ENCODE data around the gene MECP2.
"Not testable (repeated sequence)": the region's sequence is repeated elsewhere in the genome, so short reads cannot be mapped to it uniquely, and the experiment has no call there.

Gene MECP2

DNA sequence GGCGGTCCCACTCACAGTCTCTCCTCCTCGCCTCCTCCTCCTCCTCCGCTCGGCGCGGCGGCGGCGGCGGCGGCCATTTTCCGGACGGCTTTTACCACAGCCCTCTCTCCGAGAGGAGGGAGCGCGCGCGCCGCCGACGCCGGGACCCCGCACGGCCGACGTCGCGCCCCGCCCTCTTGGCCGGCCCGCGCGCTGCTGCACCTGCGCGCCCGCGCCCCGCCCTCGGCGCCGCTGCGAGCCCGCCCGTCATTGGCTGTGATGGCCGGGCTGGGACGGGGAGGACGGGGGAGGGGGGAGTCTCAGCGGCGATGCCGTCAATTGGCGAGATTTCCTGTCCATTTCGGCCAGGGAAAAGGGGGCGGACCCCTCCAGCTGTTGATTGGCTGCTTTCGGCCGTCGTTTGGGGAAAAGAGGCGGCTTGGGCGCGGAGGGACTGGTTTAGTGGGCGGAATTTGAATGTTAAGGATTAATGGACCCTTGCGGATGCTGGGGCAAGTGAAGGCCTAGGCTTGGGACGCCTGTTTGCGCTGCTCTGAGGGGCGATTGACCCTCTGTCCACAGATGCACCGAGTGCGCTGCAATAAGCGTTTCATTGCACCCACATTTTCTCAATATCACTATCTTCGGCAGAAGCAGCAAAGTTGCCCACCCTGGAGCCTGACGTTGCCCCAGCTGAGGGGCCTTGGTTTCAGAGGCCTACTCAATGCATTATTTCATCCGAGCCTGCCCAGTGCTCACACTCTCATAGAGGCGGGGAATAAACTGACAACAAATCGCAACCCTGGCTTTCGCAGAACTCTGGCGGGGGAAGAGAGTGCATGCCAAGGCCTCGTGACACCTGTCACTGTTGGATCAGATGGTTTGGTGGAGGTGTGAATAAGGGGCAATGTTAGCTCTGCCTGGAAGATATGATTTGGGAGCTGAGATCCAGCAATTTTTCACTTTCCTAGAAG is at the start of gene MECP2:
Gene MECP2 (minus strand): TSS at position 129 of the 953 bp plus-strand sequence.
- DNase-seq, result peak; percentile 84

- not testable (repeated sequence) for DNase-seq
These were observed 46.5 kb upstream of the MECP2 start, which contains the start of gene OPN1LW for GRCh38 chrX:154144010-154144409. TSS of gene OPN1LW (plus strand) at chrX:154144243. CDS start at chrX:154144284, 41 bp downstream.

- DNase-seq, result no peak
These were observed 45.6 kb upstream of the MECP2 start for GRCh38 chrX:154142950-154143745.

DNA sequence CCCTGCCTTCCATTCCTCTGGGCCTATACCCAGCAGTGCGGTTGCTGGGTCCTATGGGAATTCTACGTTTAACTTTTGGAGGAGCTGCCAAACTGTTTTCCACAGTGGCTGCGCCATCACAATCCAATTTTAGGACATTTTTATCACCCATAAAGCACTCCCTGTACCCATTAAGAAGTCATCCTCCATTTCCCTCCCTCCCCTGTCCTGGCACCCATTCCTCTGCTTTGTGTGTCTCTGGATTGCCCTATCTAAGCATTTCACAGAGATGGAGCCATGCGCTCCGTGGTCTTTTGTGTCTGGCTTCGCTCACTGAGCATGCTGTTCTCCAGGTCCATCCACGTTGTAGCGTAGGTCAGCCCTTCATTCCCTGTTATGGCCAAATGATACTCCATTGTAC is 44.9 kb upstream of the MECP2 start:
- DNase-seq, result no peak

- no peak for DNase-seq
These were observed 43.2 kb upstream of the MECP2 start for GRCh38 chrX:154140742-154141141.

DNA sequence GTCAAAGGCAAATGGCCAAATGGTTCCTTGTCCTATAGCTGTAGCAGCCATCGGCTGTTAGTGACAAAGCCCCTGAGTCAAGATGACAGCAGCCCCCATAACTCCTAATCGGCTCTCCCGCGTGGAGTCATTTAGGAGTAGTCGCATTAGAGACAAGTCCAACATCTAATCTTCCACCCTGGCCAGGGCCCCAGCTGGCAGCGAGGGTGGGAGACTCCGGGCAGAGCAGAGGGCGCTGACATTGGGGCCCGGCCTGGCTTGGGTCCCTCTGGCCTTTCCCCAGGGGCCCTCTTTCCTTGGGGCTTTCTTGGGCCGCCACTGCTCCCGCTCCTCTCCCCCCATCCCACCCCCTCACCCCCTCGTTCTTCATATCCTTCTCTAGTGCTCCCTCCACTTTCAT is 42.7 kb upstream of the MECP2 start:
- DNase-seq, result no peak

DNA sequence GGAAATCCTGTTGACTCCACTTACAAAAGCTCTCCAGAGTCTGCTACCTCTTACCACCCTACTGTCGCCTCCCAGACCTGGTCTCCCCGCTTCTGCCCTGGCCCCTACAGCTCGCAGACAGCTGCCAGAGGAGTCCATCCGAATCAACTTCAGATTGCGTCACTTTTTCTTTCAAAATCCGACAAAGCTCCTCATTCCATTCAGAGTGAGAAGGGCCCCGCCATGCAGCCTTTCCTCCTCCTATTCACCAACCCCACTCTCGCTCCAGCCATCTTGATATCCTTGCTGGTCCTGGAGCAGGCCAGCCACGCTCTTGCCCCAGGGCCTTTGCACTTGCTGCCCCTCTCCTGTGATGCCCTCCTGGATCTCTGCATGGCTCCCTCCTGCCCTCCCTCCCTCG is 41.3 kb upstream of the MECP2 start:
- DNase-seq, result no peak

- peak; percentile 56 for DNase-seq
These were observed 39.2 kb upstream of the MECP2 start for GRCh38 chrX:154136627-154137161.

GRCh38 chrX:154135458-154136229 is 38.1 kb upstream of the MECP2 start:
- no peak for DNase-seq

- DNase-seq, result no peak
These were observed 34.8 kb upstream of the MECP2 start for GRCh38 chrX:154132366-154132765.

GRCh38 chrX:154131955-154132354 is 34.4 kb upstream of the MECP2 start:
- DNase-seq, result no peak

DNA sequence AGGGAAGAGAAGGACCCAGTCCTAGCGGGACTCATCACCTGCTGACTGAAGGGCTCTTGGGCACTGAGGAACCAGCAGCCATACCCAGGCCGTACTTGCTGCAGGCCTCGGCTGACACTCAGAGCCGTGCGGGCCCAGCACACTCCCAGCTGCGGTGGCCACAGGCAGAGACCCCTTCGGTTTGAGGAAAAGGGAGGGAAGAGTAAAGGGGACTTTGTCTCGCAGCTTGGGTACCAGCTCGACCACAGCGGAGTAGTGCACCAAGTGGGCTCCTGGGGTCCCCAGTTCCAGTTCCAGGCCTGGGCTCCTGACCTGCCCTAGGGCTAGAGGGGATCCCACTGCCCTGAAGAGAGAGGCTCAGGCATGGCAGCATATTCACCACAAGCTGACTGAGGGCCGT is 28.6 kb upstream of the MECP2 start:
- no peak for DNase-seq

GRCh38 chrX:154125391-154126040 is 28.0 kb upstream of the MECP2 start:
- no peak for DNase-seq

- no peak for DNase-seq
These were observed 26.0 kb upstream of the MECP2 start for GRCh38 chrX:154123241-154124219.

GRCh38 chrX:154121961-154122360 is 24.4 kb upstream of the MECP2 start:
- no peak for DNase-seq

GRCh38 chrX:154121207-154121606 is 23.7 kb upstream of the MECP2 start:
- DNase-seq, result no peak

GRCh38 chrX:154120567-154120966 is 23.1 kb upstream of the MECP2 start:
- no peak for DNase-seq

DNA sequence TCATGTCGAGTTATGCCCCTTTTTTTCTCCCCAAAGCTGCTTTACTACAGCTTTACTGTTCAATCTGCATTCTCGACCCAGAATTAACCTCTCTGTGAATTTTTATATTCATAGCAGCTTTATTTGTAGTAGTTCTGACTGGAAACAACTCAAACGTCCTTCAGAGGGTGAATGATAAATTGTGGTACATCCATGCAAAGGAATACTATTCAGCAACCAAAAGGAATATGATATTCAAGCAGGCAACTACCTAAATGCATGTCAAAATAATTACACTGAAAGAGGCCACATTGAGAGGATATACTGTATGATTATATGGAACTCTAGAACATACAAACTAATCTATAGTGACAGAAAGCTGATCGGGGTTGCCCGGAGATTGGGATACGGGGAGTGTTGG is 20.0 kb upstream of the MECP2 start:
- no peak for DNase-seq

DNA sequence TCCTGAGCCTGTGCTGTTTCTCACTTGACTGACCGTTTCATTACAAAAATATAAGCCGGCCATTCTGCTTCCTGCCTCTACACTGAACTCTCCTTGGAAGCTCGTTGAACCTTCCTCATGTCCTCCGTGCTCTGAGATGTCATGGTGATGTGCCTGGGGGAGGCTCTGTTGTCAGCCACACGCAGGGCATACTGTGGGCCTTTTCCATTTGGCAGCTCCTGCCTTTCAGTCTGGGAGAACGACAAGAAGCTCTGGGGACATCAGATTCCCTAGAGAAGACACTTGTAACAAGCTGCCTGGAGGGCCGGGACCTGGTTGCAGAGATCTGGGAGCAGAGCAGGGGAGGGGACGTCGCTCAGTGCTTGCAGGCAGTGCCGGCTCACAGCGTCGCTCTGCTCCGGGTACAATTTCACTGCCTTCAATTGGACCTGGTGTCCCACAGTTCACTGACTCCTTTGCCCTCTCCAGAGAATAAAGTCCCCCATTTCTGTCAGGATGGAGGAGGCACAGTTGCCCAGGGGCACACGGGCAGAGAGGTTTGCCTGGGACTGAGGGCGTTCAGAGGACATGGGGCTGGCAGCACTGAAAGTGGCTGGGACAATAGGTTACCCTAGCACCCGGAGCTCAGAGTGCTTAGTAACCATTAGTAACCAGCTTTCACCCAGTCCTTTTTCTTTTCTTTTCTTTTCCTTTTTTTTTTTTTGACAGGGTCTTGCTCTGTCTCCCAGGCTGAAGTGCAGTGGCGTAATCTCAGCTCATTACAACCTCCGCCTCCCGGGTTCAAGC is 19.1 kb upstream of the MECP2 start:
- DNase-seq, result no peak

GRCh38 chrX:154115750-154116149 is 18.2 kb upstream of the MECP2 start:
- no peak for DNase-seq
